ENCODE measurements around the gene THUMPD1. TPM values are rescaled to one million over a fixed set of nuclear protein-coding genes. Genes with fewer than 3 reads are reported as not detected.

The THUMPD1 gene
- total RNA-seq, 1 donor from 2014 or later = 105 TPM

DNA sequence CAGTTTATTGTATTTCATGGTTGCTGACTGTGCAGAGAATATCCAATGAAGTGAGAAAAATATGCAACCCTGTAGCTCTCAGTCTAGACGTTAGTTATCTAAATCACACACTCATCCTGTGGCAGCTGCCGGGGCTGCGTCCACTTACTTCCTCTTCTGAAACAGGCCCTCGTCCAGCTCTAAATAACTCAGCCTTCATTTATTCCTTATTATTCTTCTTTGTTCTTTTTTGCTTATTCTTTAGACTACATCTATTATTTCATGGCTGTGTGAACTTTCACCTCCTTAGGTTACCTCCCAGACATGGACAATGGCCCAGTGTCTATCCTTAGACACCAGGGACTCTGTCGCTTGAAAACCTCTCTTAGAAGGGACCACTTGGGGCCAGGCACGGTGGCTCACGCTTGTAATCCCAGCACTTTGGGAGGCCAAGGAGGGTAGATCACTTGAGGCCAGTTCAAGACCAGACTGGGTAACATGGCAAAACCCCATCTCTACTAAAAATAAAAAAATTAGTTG lies 3.4 kb upstream of the THUMPD1 start:
- DNase-seq (ENCODE audit: low read depth) = no peak
- TF ChIP-seq, protein P1, sequence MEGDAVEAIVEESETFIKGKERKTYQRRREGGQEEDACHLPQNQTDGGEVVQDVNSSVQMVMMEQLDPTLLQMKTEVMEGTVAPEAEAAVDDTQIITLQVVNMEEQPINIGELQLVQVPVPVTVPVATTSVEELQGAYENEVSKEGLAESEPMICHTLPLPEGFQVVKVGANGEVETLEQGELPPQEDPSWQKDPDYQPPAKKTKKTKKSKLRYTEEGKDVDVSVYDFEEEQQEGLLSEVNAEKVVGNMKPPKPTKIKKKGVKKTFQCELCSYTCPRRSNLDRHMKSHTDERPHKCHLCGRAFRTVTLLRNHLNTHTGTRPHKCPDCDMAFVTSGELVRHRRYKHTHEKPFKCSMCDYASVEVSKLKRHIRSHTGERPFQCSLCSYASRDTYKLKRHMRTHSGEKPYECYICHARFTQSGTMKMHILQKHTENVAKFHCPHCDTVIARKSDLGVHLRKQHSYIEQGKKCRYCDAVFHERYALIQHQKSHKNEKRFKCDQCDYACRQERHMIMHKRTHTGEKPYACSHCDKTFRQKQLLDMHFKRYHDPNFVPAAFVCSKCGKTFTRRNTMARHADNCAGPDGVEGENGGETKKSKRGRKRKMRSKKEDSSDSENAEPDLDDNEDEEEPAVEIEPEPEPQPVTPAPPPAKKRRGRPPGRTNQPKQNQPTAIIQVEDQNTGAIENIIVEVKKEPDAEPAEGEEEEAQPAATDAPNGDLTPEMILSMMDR (IDR thresholded peaks at IDR 0.05; ENCODE audit: insufficient read depth, low read length, severe bottlenecking) = no peak
- H3K4me3 ChIP-seq (ENCODE audit: low read depth, low read length) = no peak overlapping the region
- H3K27me3 ChIP-seq (ENCODE audit: control insufficient read depth, insufficient read depth, low read length) = no peaks in the 10 kb centered on the region
- no peaks in the 10 kb centered on the region for H3K36me3 ChIP-seq (ENCODE audit: control insufficient read depth, insufficient read depth, low read length)
- FAIRE-seq = no peak

- no peaks in the 10 kb centered on the region for H3K27me3 ChIP-seq (ENCODE audit: control insufficient read depth, insufficient read depth, low read length)
- TF ChIP-seq, protein P1 (IDR thresholded peaks at IDR 0.05; ENCODE audit: insufficient read depth, low read length, severe bottlenecking) = no peak
- DNase-seq (ENCODE audit: low read depth) (no peak), FAIRE-seq (no peak)
- H3K36me3 ChIP-seq (ENCODE audit: control insufficient read depth, insufficient read depth, low read length) = peaks cover 2% of the 10 kb centered on the region
- H3K4me3 ChIP-seq (ENCODE audit: low read depth, low read length) = no peak overlapping the region
These were observed 2.0 kb upstream of the THUMPD1 start for GRCh38 chr16:20743591-20743990.

DNA sequence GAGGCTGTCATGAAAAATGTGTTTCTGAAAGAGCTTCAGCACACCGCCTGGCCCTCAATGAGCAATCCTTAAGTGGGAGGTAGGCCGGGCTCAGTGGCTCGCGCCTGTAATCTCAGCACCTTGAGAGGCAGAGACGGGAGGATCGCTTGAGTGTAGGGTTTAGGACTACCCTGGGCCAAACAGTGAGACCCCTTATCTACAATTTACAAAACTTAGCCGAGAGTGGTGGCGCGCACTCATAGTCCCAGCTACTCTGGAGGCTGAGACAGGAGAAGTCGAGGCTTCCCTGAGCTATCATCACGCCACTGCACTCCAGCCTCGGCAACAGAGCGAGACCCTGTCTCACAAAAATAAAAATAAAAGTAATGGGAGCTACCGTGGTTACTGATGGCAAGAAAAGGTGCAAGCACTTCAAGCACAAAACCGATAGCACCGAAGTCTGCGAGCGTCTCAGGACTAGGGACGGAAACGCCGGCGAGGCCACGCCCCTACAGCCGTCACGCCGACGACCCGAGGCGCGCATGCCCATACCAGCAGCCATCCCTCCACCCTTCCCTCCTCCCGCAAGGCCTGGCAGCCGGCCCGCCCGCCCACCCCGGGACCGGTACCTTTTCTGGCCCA lies 607 bp downstream of the THUMPD1 start:
- no peaks in the 10 kb centered on the region for H3K27me3 ChIP-seq (ENCODE audit: control insufficient read depth, insufficient read depth, low read length)
- H3K4me3 ChIP-seq (ENCODE audit: low read depth, low read length) = peak overlapping the region; percentile 99
- peak; percentile 67 for DNase-seq (ENCODE audit: low read depth)
- peaks cover 11% of the 10 kb centered on the region for H3K36me3 ChIP-seq (ENCODE audit: control insufficient read depth, insufficient read depth, low read length)
- FAIRE-seq = no peak
- TF ChIP-seq, protein P1 (IDR thresholded peaks at IDR 0.05; ENCODE audit: insufficient read depth, low read length, severe bottlenecking) = no peak

- FAIRE-seq (no peak), DNase-seq (ENCODE audit: low read depth) (peak; percentile 39)
- peak overlapping the region; percentile 99 for H3K4me3 ChIP-seq (ENCODE audit: low read depth, low read length)
- TF ChIP-seq, protein P1 (IDR thresholded peaks at IDR 0.05; ENCODE audit: insufficient read depth, low read length, severe bottlenecking) = peak; percentile 44
- peaks cover 11% of the 10 kb centered on the region for H3K36me3 ChIP-seq (ENCODE audit: control insufficient read depth, insufficient read depth, low read length)
- H3K27me3 ChIP-seq (ENCODE audit: control insufficient read depth, insufficient read depth, low read length) = no peaks in the 10 kb centered on the region
These were observed 1.4 kb downstream of the THUMPD1 start for GRCh38 chr16:20740007-20740883.

DNA sequence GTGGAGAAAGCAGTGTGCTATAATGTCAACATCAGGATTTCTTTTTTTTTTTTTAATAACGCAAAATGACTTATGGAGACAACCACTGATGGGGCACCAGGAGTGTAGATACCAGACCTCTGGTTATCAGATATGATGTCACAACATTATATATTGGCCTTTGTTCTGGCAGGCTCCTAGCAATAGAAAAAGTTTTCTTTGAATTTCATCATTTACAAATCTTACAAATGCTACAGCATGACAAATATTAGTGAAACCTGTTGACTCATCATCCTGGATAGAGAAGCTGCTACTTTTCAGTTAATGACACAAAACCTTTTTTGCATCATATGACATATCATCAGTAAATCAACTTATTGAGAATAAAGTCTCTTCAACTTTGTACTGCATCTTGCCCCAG lies 6.1 kb downstream of the THUMPD1 start:
- H3K27me3 ChIP-seq (ENCODE audit: control insufficient read depth, insufficient read depth, low read length) = no peaks in the 10 kb centered on the region
- TF ChIP-seq, protein P1 (IDR thresholded peaks at IDR 0.05; ENCODE audit: insufficient read depth, low read length, severe bottlenecking) = no peak
- peaks cover 11% of the 10 kb centered on the region for H3K36me3 ChIP-seq (ENCODE audit: control insufficient read depth, insufficient read depth, low read length)
- no peak overlapping the region for H3K4me3 ChIP-seq (ENCODE audit: low read depth, low read length)
- DNase-seq (ENCODE audit: low read depth) (peak; percentile 33), FAIRE-seq (no peak)
